ENCODE data around the gene SPSB2. TPM values are rescaled to one million over a fixed set of nuclear protein-coding genes. Genes with fewer than 3 reads are reported as not detected.

The SPSB2 gene
- total RNA-seq, 1 donor from 2014 or later: 3.1 TPM

DNA sequence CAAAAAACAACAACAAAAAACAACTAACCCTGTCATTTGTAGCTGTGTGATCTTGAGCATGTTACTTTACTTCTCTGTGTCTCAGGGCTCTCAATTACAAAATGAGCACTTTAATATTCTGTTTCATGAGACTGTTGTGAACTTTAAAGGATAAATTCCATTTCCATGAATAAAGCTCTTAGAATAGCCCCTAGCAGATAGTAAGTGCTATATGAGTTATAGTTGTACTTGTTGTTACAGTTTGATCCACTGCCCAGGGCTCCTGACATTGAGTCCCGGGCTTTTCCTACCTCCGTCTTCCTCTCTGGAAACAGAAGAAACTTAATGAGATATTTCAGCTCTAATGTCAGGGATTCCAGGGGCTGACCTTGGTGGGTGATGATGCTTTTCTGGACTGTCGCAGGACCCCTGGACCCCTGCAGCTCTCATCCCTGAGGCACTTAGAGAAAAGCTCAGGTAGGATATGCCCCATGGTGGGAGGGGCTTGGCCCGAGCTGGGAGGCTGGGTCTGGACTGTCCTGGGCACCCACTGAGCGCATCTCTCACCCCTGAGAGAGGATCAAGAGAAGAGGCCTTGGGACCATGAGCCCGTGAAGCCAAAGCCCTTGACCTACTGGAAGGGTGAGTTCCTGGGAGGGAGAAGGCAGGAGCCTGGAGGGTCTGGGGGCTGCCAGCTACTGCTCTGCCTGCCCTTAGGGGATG lies 39.8 kb downstream of the SPSB2 start:
- no peak for DNase-seq (ENCODE audit: low read depth, low spot score)

GRCh38 chr12:6832125-6832524 lies 41.0 kb downstream of the SPSB2 start:
- DNase-seq (ENCODE audit: low read depth, low spot score): no peak

DNA sequence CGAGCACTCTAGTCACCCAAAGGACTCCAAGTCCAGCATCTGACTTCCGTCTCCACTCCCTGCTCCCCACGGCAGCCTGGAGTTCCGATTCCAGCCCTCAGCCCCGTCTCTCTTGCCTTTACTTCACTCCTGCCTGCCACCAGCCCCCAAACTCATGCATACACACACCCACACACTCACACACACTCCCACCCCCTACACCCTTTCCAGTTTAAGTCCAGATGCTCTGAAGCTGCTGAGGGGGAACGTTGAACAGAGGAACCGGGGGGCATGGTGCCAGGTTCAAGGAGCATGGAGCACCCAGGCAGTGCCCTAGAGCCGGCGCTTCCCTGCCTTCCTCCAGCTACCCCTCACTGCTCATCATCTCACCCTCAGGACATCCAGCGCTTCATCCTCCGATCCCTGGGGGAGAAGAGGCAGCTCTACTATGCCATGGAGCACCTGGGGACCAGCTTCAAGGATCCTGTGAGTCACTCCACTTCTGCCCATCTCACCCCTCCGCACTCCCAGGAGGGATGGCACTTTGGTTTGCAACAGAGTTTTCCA lies 41.6 kb downstream of the SPSB2 start:
- no peak for DNase-seq (ENCODE audit: low read depth, low spot score)

DNA sequence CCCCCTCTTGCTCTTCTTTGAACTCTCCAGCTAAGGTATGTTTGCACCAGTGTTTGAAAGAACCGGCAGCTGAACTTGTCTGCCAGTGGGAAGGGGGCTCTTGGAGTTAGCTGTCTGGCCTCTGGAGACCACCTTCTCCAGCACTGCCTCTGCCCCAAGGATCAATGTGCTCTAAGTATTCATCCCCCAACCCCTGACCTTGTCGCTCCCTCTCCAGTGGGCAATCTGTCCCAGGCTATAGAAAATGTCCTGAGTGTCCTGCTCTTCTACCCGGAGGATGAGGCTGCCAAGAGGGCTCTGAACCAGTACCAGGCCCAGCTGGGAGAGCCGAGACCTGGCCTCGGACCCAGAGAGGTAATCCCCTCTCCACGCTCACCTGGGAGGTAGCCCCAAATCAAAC lies 42.1 kb downstream of the SPSB2 start:
- DNase-seq (ENCODE audit: low read depth, low spot score): no peak

DNA sequence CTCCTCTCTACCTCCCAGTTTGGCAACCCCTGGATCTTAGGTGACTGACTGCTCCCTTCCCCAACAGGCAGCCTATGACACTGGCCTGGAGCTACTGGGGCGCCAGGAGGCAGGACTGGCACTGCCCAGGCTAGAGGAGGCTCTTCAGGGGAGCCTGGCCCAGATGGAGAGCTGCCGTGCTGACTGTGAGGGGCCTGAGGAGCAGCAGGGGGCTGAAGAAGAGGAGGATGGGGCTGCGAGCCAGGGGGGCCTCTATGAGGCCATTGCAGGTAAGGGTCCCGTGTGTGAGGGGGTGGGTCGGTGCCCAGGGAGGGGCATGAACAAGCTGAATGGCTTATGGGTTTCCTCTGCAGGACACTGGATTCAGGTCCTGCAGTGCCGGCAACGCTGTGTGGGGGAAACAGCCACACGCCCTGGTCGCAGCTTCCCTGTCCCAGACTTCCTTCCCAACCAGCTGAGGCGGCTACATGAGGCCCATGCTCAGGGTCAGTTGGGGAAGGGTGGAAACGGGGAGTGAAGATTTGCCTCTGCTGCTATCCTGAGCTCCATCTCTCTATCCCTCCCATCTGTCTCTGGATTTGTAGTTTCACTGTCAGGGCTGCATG lies 42.7 kb downstream of the SPSB2 start:
- no peak for DNase-seq (ENCODE audit: low read depth, low spot score)

DNA sequence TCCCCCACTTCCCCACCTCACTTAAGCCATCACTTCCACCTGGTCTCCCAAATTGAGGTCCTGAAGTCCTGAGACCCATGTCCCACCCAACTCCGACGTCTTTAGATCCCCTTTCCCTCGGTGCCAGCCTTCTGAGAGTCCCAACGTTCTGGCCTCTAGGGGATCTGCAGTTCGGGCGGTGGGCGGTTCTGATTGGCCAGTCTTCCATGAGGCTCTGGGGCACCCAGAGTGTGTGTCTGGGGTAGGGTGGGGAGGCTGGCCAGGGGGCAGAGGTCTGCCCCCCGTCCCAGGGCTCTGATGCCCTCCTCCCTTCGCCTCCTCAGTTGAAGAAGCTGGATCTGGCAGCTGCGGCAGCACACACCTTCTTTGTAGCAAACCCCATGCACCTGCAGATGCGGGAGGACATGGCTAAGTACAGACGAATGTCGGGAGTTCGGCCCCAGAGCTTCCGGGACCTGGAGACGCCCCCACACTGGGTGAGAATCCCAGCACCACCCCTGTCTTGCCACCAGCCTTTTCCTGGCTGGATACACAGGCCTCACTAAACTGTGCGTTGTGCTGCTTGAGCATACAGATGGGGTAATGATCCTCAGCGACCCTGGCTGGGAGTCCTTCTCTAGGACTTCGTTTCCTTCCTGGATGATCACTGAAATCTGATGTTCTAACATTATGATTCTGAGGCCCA lies 43.4 kb downstream of the SPSB2 start:
- no peak for DNase-seq (ENCODE audit: low read depth, low spot score)

- no peak for DNase-seq (ENCODE audit: low read depth, low spot score)
Observed at GRCh38 chr12:6828781-6829535, 44.1 kb downstream of the SPSB2 start.

- DNase-seq (ENCODE audit: low read depth, low spot score): no peak
Observed at GRCh38 chr12:6827982-6828780, 44.9 kb downstream of the SPSB2 start, which contains the start of gene P3H3. Gene P3H3 (plus strand): TSS chr12:6828407. CDS start chr12:6828441, 34 bp downstream.

DNA sequence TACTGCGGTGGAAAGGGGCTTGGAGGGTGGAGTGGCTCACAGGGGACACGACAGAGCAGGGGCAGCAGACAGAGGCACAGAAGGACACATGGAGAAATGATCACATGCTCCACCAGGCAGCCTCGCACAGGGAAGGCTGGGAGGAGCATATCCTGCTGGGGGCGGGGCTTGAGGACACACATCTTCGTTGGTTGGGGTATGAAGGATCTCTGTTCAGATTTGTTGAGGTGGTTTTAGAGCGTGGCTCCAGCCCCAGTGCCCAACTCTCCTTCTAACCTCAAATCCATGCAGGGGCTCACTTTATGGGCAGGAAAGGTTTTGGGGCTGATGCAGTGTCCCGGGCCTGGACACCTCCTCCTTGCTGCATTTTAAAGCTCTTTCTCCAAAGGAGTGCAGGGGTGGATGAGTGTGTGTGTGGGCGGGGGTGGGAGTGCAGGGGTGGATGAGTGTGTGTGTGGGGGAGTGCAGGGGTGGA lies 45.6 kb downstream of the SPSB2 start:
- no peak for DNase-seq (ENCODE audit: low read depth, low spot score)

DNA sequence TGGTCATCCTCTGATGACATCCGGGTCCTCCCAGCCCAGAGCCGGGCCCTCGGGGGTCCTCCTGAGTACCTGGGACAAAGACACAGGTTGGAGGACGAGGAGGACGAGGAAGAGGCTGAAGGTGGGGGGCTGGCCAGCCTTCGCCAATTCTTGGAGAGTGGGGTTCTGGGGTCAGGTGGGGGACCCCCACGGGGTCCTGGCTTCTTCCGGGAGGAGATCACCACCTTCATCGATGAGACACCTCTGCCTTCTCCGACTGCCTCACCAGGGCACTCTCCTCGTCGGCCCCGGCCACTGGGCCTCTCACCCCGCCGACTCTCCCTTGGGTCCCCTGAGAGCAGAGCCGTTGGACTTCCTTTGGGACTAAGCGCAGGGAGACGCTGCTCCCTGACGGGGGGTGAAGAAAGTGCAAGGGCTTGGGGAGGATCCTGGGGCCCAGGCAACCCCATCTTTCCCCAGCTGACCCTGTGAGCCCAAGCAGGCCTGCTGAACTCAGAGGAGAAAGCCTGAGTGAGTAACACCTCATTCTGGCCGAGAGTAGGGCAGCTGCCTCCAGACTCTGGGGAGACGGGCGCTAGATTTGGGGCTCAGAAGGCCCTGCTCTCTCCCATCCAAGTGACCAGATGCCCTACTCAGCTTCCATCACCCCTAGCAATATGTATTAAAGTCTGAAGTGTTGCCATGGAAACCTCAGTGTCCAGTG lies 46.2 kb downstream of the SPSB2 start:
- DNase-seq (ENCODE audit: low read depth, low spot score): no peak

DNA sequence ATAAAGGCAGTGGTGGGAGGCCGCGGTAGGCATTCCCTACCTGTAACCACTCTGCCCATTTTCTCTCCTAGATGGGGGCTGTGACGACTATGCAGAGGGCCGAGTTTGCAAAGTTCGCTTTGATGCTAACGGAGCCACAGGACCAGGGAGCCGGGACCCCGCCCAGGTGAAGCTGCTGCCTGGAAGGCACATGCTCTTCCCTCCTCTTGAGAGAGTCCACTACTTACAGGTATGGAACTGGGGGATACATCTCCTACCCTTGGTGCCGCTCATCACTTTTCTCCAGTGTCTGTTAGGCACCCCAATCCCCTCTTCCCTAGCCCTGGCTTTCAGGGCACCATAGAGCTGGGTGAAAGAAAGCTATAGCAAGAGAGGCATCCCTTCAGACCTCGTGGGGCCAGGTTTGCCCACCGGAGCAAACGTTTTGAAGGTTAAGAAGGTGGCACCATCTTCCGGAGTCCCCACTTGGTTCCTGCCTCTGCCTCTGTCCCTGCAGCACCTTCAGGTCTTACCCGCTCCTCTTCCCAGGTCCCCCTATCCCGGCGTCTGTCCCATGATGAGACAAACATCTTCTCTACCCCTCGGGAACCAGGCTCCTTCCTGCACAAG lies 46.9 kb downstream of the SPSB2 start:
- DNase-seq (ENCODE audit: low read depth, low spot score): no peak

GRCh38 chr12:6825398-6826124 lies 47.5 kb downstream of the SPSB2 start:
- peak; percentile 33 for DNase-seq (ENCODE audit: low read depth, low spot score)

DNA sequence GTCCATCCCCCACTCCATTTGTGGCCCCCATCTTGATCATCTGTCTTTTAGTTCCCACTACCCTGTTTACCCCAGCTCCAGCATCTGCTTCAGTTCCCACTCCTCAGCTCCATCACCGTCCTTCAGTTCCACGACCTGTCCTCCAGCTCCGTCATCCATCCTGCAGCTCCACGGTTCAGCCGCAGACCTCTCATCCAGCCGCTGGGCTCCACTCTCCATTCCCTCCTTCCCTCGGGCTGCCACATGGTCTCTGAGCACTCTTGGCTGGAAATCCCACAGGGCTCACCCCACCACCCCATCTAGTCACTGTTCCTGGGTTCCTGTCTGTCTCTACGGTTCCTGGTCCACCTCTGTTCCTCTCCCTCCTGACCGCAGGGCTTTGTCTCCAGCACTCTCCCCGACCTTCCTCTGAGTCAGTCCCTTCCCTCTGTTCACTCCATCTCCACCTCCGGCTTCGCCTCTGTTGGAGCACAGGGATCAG lies 48.2 kb downstream of the SPSB2 start:
- no peak for DNase-seq (ENCODE audit: low read depth, low spot score)

DNA sequence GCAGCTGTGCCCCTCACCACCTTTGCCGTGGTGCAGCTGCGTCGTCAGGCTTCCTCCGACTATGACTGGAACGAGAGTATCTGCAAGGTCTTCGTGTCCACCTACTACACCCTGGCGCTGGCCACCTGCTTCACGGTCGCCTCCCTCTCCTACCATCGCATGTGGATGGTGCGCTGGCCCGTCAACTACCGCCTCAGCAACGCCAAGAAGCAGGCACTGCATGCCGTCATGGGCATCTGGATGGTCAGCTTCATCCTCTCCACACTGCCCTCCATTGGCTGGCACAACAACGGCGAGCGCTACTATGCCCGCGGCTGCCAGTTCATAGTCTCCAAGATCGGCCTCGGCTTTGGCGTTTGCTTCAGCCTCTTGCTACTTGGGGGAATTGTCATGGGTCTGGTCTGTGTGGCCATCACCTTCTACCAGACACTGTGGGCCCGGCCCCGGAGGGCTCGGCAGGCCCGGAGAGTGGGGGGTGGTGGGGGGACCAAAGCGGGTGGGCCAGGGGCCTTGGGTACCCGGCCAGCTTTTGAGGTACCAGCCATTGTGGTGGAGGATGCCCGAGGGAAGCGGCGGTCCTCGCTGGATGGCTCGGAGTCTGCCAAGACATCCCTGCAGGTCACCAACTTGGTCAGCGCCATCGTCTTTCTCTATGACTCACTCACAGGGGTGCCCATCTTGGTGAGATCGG lies 48.9 kb downstream of the SPSB2 start:
- no peak for DNase-seq (ENCODE audit: low read depth, low spot score)

DNA sequence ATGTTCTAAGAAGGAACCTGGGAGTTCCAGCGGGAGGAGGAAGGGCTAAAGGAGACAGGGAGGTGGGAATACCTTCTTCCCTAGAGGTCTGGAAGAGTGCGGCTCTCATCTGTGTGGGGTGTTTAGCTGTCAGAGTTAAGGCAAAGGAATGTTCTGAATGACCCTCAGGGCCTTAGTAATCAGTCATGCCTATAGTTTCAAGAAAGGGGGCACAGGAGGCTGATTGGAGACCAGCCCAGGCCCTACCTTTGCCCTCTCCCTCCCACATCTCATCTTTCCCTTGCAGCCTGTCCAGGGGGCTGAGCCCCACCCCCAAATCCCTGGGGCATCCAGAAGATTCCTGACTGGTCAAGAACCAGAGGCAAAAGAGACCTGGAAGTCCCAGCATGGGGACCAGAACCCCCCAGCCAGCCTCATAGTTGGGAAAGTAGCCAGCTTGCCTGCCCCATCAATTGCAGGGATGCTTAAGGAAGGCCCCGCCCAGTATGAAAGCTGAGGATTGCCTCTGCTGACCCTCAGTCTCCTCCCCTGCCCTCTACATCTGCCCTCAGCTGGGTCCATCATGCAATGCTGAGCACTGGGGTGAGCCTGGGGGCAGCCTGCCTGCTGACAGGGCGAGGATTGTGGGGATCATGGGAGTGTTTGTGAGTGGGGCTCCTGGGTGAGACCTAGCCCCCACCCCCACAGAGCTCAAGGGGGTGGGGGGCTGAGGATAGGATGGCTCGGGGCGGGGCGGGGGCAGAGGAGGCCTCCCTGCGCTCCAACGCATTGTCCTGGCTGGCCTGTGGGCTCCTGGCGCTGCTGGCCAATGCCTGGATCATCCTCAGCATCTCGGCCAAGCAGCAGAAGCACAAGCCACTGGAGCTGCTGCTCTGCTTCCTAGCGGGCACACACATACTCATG lies 49.7 kb downstream of the SPSB2 start:
- no peak for DNase-seq (ENCODE audit: low read depth, low spot score)

DNA sequence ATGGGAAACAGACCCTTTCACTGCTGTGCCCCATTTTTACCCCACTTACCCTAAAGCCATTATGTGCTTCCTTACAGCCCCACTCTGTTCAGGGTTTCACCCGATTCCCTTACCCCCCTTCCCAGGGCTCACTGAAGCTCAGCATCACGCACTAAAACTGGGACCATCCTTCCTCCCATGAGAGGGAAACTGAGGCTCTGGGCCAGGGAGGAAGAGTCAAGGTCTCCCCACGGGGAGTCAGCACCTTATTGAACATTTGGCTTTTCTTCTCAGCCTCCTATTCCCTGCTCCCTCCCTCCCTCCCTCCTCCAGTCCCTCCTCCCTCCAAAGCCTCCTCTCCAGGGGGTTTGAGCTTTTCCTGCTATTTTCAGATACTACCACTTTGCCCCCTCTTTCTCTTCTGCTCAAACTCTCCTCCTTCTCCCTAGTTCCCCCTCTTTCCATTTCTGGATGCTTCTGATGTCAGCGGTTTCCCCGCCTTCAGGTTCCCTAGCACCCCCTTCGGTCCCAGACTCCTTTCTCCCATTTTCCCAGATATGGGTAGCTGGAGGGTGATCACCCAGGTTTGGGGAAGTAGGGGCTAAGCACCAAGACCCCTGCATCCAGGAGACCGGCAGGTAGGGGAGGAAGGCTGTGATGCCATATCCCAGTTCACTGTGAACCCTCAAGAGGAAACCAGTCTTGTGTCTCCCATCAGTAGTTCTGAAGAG lies 50.5 kb downstream of the SPSB2 start:
- DNase-seq (ENCODE audit: low read depth, low spot score): no peak

Data from pulmonary artery endothelial cell (primary cell).